Measurements from ENCODE around the gene RC3H2. TPM values are rescaled to one million over a fixed set of nuclear protein-coding genes. Genes with fewer than 3 reads are reported as not detected.
"Not testable (repeated sequence)": the region's sequence is repeated elsewhere in the genome, so short reads cannot be mapped to it uniquely, and the experiment has no call there.

RC3H2 gene
- total and polyA plus RNA-seq, 2 experiments from 2014 or later, result 17.8 to 43.7 TPM

- no peak overlapping the region for H3K4me2 ChIP-seq
- TF ChIP-seq CTCF (IDR thresholded peaks at IDR 0.05; ENCODE audit: poor library complexity) (no peak), EZH2 (IDR thresholded peaks at IDR 0.05; ENCODE audit: borderline replicate concordance) (no peak), EZH2phosphoT487 (IDR thresholded peaks at IDR 0.05; ENCODE audit: low read depth, severe bottlenecking, unreplicated experiment) (no peak)
- H3K9me2 ChIP-seq (replicated peaks; ENCODE audit: insufficient read depth), result no peaks in the 10 kb centered on the region
- no peak overlapping the region for H3K27ac ChIP-seq
- WGBS (ENCODE audit: low lambda C conversion rate, missing lambda C conversion rate), result 88% methylated on average over 8 of the region's 8 CpGs
- DNase-seq (ENCODE audit: low spot score), result no peak
- H3K4me3 ChIP-seq, result no peak overlapping the region
- H3K27me3 ChIP-seq, result no peaks in the 10 kb centered on the region
- peaks cover 3% of the 10 kb centered on the region for H3K79me2 ChIP-seq
- H3K9me3 ChIP-seq (ENCODE audit: low read depth), result no peaks in the 10 kb centered on the region
- H2AFZ ChIP-seq, result no peak overlapping the region
- H4K20me1 ChIP-seq (ENCODE audit: insufficient read depth, poor library complexity, severe bottlenecking), result no peaks in the 10 kb centered on the region
- H3K36me3 ChIP-seq (replicated peaks; ENCODE audit: insufficient read depth, low read depth), result no peaks in the 10 kb centered on the region
- no peaks in the 10 kb centered on the region for H3K4me1 ChIP-seq (ENCODE audit: insufficient read depth)
Observed at GRCh38 chr9:122860319-122861142, 44.6 kb downstream of the RC3H2 start.

- Histone ChIP-seq H3K4me1 (ENCODE audit: insufficient read depth) (no peaks in the 10 kb centered on the region), H3K36me3 (replicated peaks; ENCODE audit: insufficient read depth, low read depth) (no peaks in the 10 kb centered on the region), H3K9me2 (replicated peaks; ENCODE audit: insufficient read depth) (no peaks in the 10 kb centered on the region), H3K27ac (no peak overlapping the region), H2AFZ (no peak overlapping the region), H3K4me2 (no peak overlapping the region), H3K4me3 (no peak overlapping the region), H3K79me2 (peaks cover 3% of the 10 kb centered on the region), H4K20me1 (ENCODE audit: insufficient read depth, poor library complexity, severe bottlenecking) (no peaks in the 10 kb centered on the region), H3K9me3 (ENCODE audit: low read depth) (no peaks in the 10 kb centered on the region), H3K27me3 (no peaks in the 10 kb centered on the region)
- no peak for DNase-seq (ENCODE audit: low spot score)
- TF ChIP-seq EZH2phosphoT487 (IDR thresholded peaks at IDR 0.05; ENCODE audit: low read depth, severe bottlenecking, unreplicated experiment) (no peak), EZH2 (IDR thresholded peaks at IDR 0.05; ENCODE audit: borderline replicate concordance) (no peak), CTCF (IDR thresholded peaks at IDR 0.05; ENCODE audit: poor library complexity) (no peak)
- 98% methylated on average over 3 of the region's 3 CpGs for WGBS (ENCODE audit: low lambda C conversion rate, missing lambda C conversion rate)
Observed at GRCh38 chr9:122857815-122858214, 47.3 kb downstream of the RC3H2 start.

- not testable (repeated sequence) for DNase-seq (ENCODE audit: low spot score); H3K9me3 ChIP-seq (ENCODE audit: low read depth); H3K4me1 ChIP-seq (ENCODE audit: insufficient read depth); H3K27ac ChIP-seq; H4K20me1 ChIP-seq (ENCODE audit: insufficient read depth, poor library complexity, severe bottlenecking); H3K4me2 ChIP-seq; H3K79me2 ChIP-seq; H3K4me3 ChIP-seq; H3K36me3 ChIP-seq (replicated peaks; ENCODE audit: insufficient read depth, low read depth); H3K27me3 ChIP-seq; H2AFZ ChIP-seq; H3K9me2 ChIP-seq (replicated peaks; ENCODE audit: insufficient read depth)
- WGBS (ENCODE audit: low lambda C conversion rate, missing lambda C conversion rate), result 100% methylated on average over 4 of the region's 59 CpGs
Observed at GRCh38 chr9:122852085-122852786, 52.9 kb downstream of the RC3H2 start.

GRCh38 chr9:122848256-122848943, 56.8 kb downstream of the RC3H2 start:
- H3K27ac ChIP-seq, result no peak overlapping the region
- H3K79me2 ChIP-seq, result no peaks in the 10 kb centered on the region
- DNase-seq (ENCODE audit: low spot score), result no peak
- no peak for TF ChIP-seq EZH2phosphoT487 (IDR thresholded peaks at IDR 0.05; ENCODE audit: low read depth, severe bottlenecking, unreplicated experiment)
- TF ChIP-seq CTCF (IDR thresholded peaks at IDR 0.05; ENCODE audit: poor library complexity), result no peak
- no peak for TF ChIP-seq EZH2 (IDR thresholded peaks at IDR 0.05; ENCODE audit: borderline replicate concordance)
- no peak overlapping the region for H3K4me3 ChIP-seq
- no peaks in the 10 kb centered on the region for H3K4me1 ChIP-seq (ENCODE audit: insufficient read depth)
- no peaks in the 10 kb centered on the region for H4K20me1 ChIP-seq (ENCODE audit: insufficient read depth, poor library complexity, severe bottlenecking)
- H3K4me2 ChIP-seq, result no peak overlapping the region
- WGBS (ENCODE audit: low lambda C conversion rate, missing lambda C conversion rate), result 90% methylated on average over 2 of the region's 2 CpGs
- no peak overlapping the region for H2AFZ ChIP-seq
- no peaks in the 10 kb centered on the region for H3K9me2 ChIP-seq (replicated peaks; ENCODE audit: insufficient read depth)
- H3K27me3 ChIP-seq, result no peaks in the 10 kb centered on the region
- no peaks in the 10 kb centered on the region for H3K9me3 ChIP-seq (ENCODE audit: low read depth)
- peaks cover 6% of the 10 kb centered on the region for H3K36me3 ChIP-seq (replicated peaks; ENCODE audit: insufficient read depth, low read depth)

Data from hepatocyte (in vitro differentiated cells).